K562 (cell line): ENCODE results near the gene UBE2E2. TPM values are rescaled to one million over a fixed set of nuclear protein-coding genes. Genes with fewer than 3 reads are reported as not detected.

Source experiments
- ATAC-seq: fragments of 200-7000 bp; cut with Tn5 transposase; 3 replicates; pipeline ENCODE4 v1.9.1; 2020; ENCODE audit warnings: moderate library complexity
- BruUV-seq: library from RNA; stranded (reverse); fragments of 400-500 nt; replicated peaks from 2 replicates; lab custom pipeline; 2021; lab: Mats Ljungman, UMichigan
- CTCF ChIA-PET: fragments of 300-600 bp; formaldehyde crosslinking; extraction: SDS; loops from one replicate; lab custom pipeline; 2021; ENCODE audit warnings: low intra/inter-chr PET ratio; lab: Yijun Ruan, JAX
- POLR2A ChIA-PET: fragments of 300-600, 350-650 bp; sonication (Branson Sonifier 250); formaldehyde crosslinking; extraction: SDS; loops from one replicate; lab custom pipeline; 2021; ENCODE audit warnings: antibody characterized with exemption, inconsistent platforms; lab: Yijun Ruan, JAX
- DNase-seq, 4 experiments: peaks; one replicate each; pipeline versions ENCODE4 v3.0.0 to v3.0.0-alpha.2; 2011 to 2018; ENCODE audit warnings: low spot score in 3 of 4, mixed read lengths in 3 of 4; ENCODE audit errors: extremely low read depth in 1 of 4
- FAIRE-seq: peaks from 2 replicates; lab custom pipeline; 2011; peaks lifted over from hg19 to GRCh38; lab: Jason Lieb, UNC
- H2AFZ ChIP-seq: 2 replicates; pipeline ENCODE4 v1.6.0; 2011; ENCODE audit warnings: low read depth, low read length, control low read depth, inconsistent platforms
- H3K27ac ChIP-seq: fragments of 200-600 bp; 3 replicates; pipeline ENCODE4 v1.8.0; 2011; ENCODE audit warnings: low read depth, mild to moderate bottlenecking, control low read depth, inconsistent platforms, low read length, moderate library complexity, mixed read lengths; ENCODE audit errors: extremely low read depth
- H3K27me3 ChIP-seq, 2 experiments: fragments of 300-600 bp in 1 of 2; 2 replicates in 1 of 2; 3 replicates in 1 of 2; pipeline versions ENCODE4 v1.6.0 to v1.8.0; 2011; ENCODE audit warnings: inconsistent platforms in 2 of 2, low read length in 2 of 2, mild to moderate bottlenecking in 1 of 2, mixed read lengths in 1 of 2, moderate library complexity in 1 of 2; ENCODE audit not compliant: control insufficient read depth in 2 of 2, insufficient read depth in 2 of 2
- H3K36me3 ChIP-seq: fragments of 300-600 bp; 3 replicates; pipeline ENCODE4 v1.8.0; 2011; ENCODE audit warnings: mild to moderate bottlenecking, low read length, inconsistent platforms; ENCODE audit not compliant: control insufficient read depth, insufficient read depth
- H3K4me1 ChIP-seq, 2 experiments: fragments of 200-600 bp in 1 of 2; replicated peaks in 1 of 2; 2 replicates in 1 of 2; 3 replicates in 1 of 2; pipeline versions ENCODE4 v1.5.1 to v1.8.0; 2011; ENCODE audit warnings: inconsistent platforms in 2 of 2, low read length in 2 of 2, mild to moderate bottlenecking in 1 of 2, mixed read lengths in 1 of 2, moderate library complexity in 1 of 2; ENCODE audit not compliant: control insufficient read depth in 2 of 2, insufficient read depth in 2 of 2
- H3K4me2 ChIP-seq: 2 replicates; pipeline ENCODE4 v1.6.1; 2011; ENCODE audit warnings: low read length, control low read depth, inconsistent platforms, mixed read lengths; ENCODE audit not compliant: insufficient read depth
- H3K4me3 ChIP-seq: fragments of 200-600 bp; sonication (generic), shearing (Covaris generic); 2 replicates; pipeline ENCODE4 v1.5.1; 2016; ENCODE audit warnings: control low read depth, inconsistent platforms
- H3K79me2 ChIP-seq: fragments of 200-600 bp; 3 replicates; pipeline ENCODE4 v1.8.0; 2011; ENCODE audit warnings: low read length, inconsistent platforms; ENCODE audit not compliant: control insufficient read depth, insufficient read depth
- H3K9ac ChIP-seq, 2 experiments: 2 replicates each; pipeline versions ENCODE4 v1.6.0 to v1.6.1; 2011; ENCODE audit warnings: low read depth in 2 of 2, low read length in 2 of 2, control low read depth in 1 of 2, inconsistent platforms in 1 of 2, mild to moderate bottlenecking in 1 of 2, mixed read lengths in 1 of 2; ENCODE audit not compliant: insufficient read depth in 1 of 2
- H3K9me1 ChIP-seq: one replicate; pipeline ENCODE4 v1.6.0; 2011; ENCODE audit warnings: inconsistent platforms, mild to moderate bottlenecking, low read length, moderate library complexity; ENCODE audit not compliant: control insufficient read depth, insufficient read depth
- H3K9me3 ChIP-seq: replicated peaks from 2 replicates; pipeline ENCODE4 v1.5.1; 2011; ENCODE audit warnings: low read depth, low read length, inconsistent platforms; ENCODE audit not compliant: control insufficient read depth, insufficient read depth
- H4K20me1 ChIP-seq: replicated peaks from 2 replicates; pipeline ENCODE4 v1.6.1; 2011; ENCODE audit warnings: low read length, inconsistent platforms, mixed read lengths; ENCODE audit not compliant: control insufficient read depth, insufficient read depth
- EGR1 ChIP-seq: fragments of 450-650 bp; conservative IDR thresholded peaks from 2 replicates; pipeline ENCODE4 v1.6.1; 2017; ENCODE audit warnings: mild to moderate bottlenecking
- HNRNPUL1 ChIP-seq: fragments of 200-400 bp; formaldehyde crosslinking; IDR thresholded peaks from 2 replicates; pipeline ENCODE4 v1.6.1; 2017; ENCODE audit warnings: low read length
- RB1 ChIP-seq: fragments of 450-650 bp; IDR thresholded peaks from 2 replicates; pipeline ENCODE4 v1.6.1; 2017; ENCODE audit warnings: low read depth, mild to moderate bottlenecking
- ZNF316 ChIP-seq: fragments of 450-650 bp; IDR thresholded peaks from 2 replicates; pipeline ENCODE4 v1.6.1; 2016
- ZNF41 ChIP-seq: fragments of 250-450 bp; sonication (Bioruptor Pico); conservative IDR thresholded peaks from 2 replicates; pipeline ENCODE4 v1.4.0; 2020; ENCODE audit warnings: mild to moderate bottlenecking
- ZNF444 ChIP-seq: fragments of 250-450 bp; sonication (Bioruptor Pico); IDR thresholded peaks from 2 replicates; pipeline ENCODE4 v1.4.0; 2020; ENCODE audit warnings: mild to moderate bottlenecking, moderate library complexity
- WGBS: fragments of 100-300 bp; shearing (Covaris generic); methylation state at CpG from one replicate; pipeline ENCODE4 v1.1.6; 2016; ENCODE audit warnings: low coverage, mixed read lengths; ENCODE audit not compliant: insufficient coverage; ENCODE audit errors: missing lambda C conversion rate; 5-methylcytosine and 5-hydroxymethylcytosine counted together
- in situ Hi-C: fragments of 300-500 bp; cut with MboI; formaldehyde crosslinking; loops from 4 replicates; pipeline ENCODE4 v1.15.0; 2018; ENCODE audit warnings: inconsistent platforms, mixed read lengths
- intact Hi-C: fragments of 100-400 bp; cut with micrococcal nuclease; formaldehyde crosslinking; loops from 2 replicates; pipeline ENCODE4 v1.14.2; 2022
- polyA plus RNA-seq, 8 experiments: library from polyadenylated mRNA; depleted of rRNA in 4 of 8; stranded (reverse) in 5 of 8; unstranded in 3 of 8; fragments of >200 nt; fragmentation: Nextera tagmentation in 2 of 8; fragmentation: Illumina TruSeq in 1 of 8; extraction: Ambion mirVana in 2 of 8; extraction: Trizol in 1 of 8; gene quantifications; 2 replicates each; pipeline versions ENCODE4 v1.2.1 to v1.2.3, GENCODE V29; 2011 to 2014; ENCODE audit warnings: inconsistent platforms in 1 of 8, missing spikeins in 1 of 8
- total RNA-seq, 7 experiments: library from RNA; depleted of rRNA in 6 of 7; stranded (reverse); fragments of >200 nt in 6 of 7; fragmentation: Illumina TruSeq in 2 of 7; extraction: Trizol in 2 of 7; gene quantifications; 2 replicates each; pipeline versions ENCODE4 v1.2.1 to v1.2.3, GENCODE V29; 2011 to 2021; ENCODE audit warnings: low replicate concordance in 1 of 7

Gene UBE2E2
- total and polyA plus RNA-seq, 9 of the 15 experiments (the other 6 are each of a cell fraction or from before 2014, with no cell fraction given): 0.22 to 5.1 (median 1.9) TPM

- TF ChIP-seq HNRNPUL1: no peak
These were observed 278.6 kb downstream of the UBE2E2 start (continued) for GRCh38 chr3:23481616-23482278.

GRCh38 chr3:23484386-23484785 lies 281.3 kb downstream of the UBE2E2 start:
- no peak overlapping the region for H3K4me3 ChIP-seq
- H3K4me1 ChIP-seq: no peaks in the 10 kb centered on the region
- WGBS: 6% methylated on average over 4 of the region's 4 CpGs
- no peaks in the 10 kb centered on the region for H3K9me3 ChIP-seq
- ATAC-seq: no peak
- ChIA-PET CTCF (no interaction called here), POLR2A (no interaction called here)
- BruUV-seq: no TSS peak
- no peak for DNase-seq
- in situ Hi-C loops (no loop called here), intact Hi-C loops (no loop called here)
- H3K36me3 ChIP-seq: no peaks in the 10 kb centered on the region
- no peak for FAIRE-seq
- no peak overlapping the region for H2AFZ ChIP-seq
- TF ChIP-seq ZNF41 (CRISPR knock-in tag): no peak
- TF ChIP-seq ZNF316: no peak
- TF ChIP-seq EGR1: no peak
- TF ChIP-seq RB1: no peak
- no peak for TF ChIP-seq ZNF444 (CRISPR knock-in tag)
- no peaks in the 10 kb centered on the region for H4K20me1 ChIP-seq
- no peaks in the 10 kb centered on the region for H3K79me2 ChIP-seq
- no peak overlapping the region for H3K9ac ChIP-seq
- no peaks in the 10 kb centered on the region for H3K27me3 ChIP-seq
- H3K9me1 ChIP-seq: no peaks in the 10 kb centered on the region
- H3K4me2 ChIP-seq: no peak overlapping the region
- H3K27ac ChIP-seq: no peak overlapping the region
